Type B pancreatic cell (in vitro differentiated cells): Measurements from ENCODE around the gene MSI2. TPM values are rescaled to one million over a fixed set of nuclear protein-coding genes. Genes with fewer than 3 reads are reported as not detected.

Experiments used
- DNase-seq: peaks from one replicate; pipeline ENCODE4 v3.0.0; 2021; ENCODE audit warnings: mixed read lengths; ENCODE audit not compliant: unreplicated experiment; ENCODE audit errors: extremely low spot score
- H3K27ac Mint-ChIP-seq: 2 replicates; pipeline ENCODE4 v1.8.0; 2021; ENCODE audit warnings: mild to moderate bottlenecking, mixed read lengths
- H3K27me3 Mint-ChIP-seq: 2 replicates; pipeline ENCODE4 v1.8.0; 2021; ENCODE audit warnings: mixed read lengths
- H3K36me3 Mint-ChIP-seq: 2 replicates; pipeline ENCODE4 v1.8.0; 2021; ENCODE audit warnings: mixed read lengths
- H3K4me1 Mint-ChIP-seq: one replicate; pipeline ENCODE4 v1.8.0; 2021; ENCODE audit warnings: mixed read lengths; ENCODE audit not compliant: unreplicated experiment
- H3K4me3 Mint-ChIP-seq: 2 replicates; pipeline ENCODE4 v1.8.0; 2021; ENCODE audit warnings: mild to moderate bottlenecking, mixed read lengths
- H3K9me3 Mint-ChIP-seq: 2 replicates; pipeline ENCODE4 v1.8.0; 2021; ENCODE audit warnings: mixed read lengths
- total RNA-seq: library from RNA; stranded (reverse); gene quantifications from 2 replicates; pipeline ENCODE4 v1.2.1, GENCODE V29; 2021; ENCODE audit warnings: low replicate concordance
- TF ChIP-seq, protein P1 (sequence below): fragments of 200-600 bp; sonication (generic); conservative IDR thresholded peaks from 2 replicates; pipeline ENCODE4 v1.5.0; 2021; ENCODE audit warnings: antibody characterized with exemption, mild to moderate bottlenecking

Gene MSI2
- total RNA-seq, 1 donor from 2014 or later = 158 TPM

- no peak overlapping the region for H3K4me3 Mint-ChIP-seq
- H3K4me1 Mint-ChIP-seq = peaks cover 15% of the 10 kb centered on the region
- TF ChIP-seq, protein P1, sequence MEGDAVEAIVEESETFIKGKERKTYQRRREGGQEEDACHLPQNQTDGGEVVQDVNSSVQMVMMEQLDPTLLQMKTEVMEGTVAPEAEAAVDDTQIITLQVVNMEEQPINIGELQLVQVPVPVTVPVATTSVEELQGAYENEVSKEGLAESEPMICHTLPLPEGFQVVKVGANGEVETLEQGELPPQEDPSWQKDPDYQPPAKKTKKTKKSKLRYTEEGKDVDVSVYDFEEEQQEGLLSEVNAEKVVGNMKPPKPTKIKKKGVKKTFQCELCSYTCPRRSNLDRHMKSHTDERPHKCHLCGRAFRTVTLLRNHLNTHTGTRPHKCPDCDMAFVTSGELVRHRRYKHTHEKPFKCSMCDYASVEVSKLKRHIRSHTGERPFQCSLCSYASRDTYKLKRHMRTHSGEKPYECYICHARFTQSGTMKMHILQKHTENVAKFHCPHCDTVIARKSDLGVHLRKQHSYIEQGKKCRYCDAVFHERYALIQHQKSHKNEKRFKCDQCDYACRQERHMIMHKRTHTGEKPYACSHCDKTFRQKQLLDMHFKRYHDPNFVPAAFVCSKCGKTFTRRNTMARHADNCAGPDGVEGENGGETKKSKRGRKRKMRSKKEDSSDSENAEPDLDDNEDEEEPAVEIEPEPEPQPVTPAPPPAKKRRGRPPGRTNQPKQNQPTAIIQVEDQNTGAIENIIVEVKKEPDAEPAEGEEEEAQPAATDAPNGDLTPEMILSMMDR = no peak
- H3K9me3 Mint-ChIP-seq = peaks cover 5% of the 10 kb centered on the region
- peaks cover 2% of the 10 kb centered on the region for H3K27me3 Mint-ChIP-seq
- no peaks in the 10 kb centered on the region for H3K36me3 Mint-ChIP-seq
- no peak for DNase-seq
- H3K27ac Mint-ChIP-seq = no peak overlapping the region
These were observed 9.1 kb upstream of the MSI2 start for GRCh38 chr17:57247261-57247660.

DNA sequence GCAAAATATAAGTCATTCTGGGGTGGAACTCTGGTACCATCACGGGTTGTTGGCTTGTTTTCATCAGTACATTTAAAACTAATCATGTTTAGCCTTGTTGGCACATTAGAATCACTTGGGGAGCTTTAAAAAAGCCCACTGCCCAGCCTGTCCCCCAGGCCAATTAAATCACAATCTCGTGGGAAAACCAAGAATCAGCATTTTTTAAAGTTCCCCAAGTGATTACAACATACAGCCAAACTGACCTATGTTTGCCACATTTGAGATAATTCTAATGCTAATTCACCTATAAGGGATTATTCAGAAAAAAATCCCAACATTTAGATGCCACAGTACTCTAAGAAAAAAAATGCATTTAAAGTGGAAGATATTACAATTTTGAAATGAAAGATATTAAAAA lies 8.4 kb upstream of the MSI2 start:
- Mint-ChIP-seq H3K27me3 (peaks cover 1% of the 10 kb centered on the region), H3K36me3 (no peaks in the 10 kb centered on the region), H3K27ac (no peak overlapping the region), H3K4me3 (no peak overlapping the region), H3K4me1 (peaks cover 9% of the 10 kb centered on the region), H3K9me3 (peaks cover 5% of the 10 kb centered on the region)
- TF ChIP-seq, protein P1 = no peak
- no peak for DNase-seq

- Mint-ChIP-seq H3K4me3 (no peak overlapping the region), H3K36me3 (no peaks in the 10 kb centered on the region), H3K4me1 (peaks cover 6% of the 10 kb centered on the region), H3K27ac (no peak overlapping the region), H3K27me3 (no peaks in the 10 kb centered on the region), H3K9me3 (peaks cover 5% of the 10 kb centered on the region)
- TF ChIP-seq, protein P1 = no peak
- DNase-seq = no peak
These were observed 6.8 kb upstream of the MSI2 start for GRCh38 chr17:57249520-57249919.

GRCh38 chr17:57251211-57251787 lies 5.0 kb upstream of the MSI2 start:
- peaks cover 13% of the 10 kb centered on the region for H3K4me1 Mint-ChIP-seq
- no peak for DNase-seq
- no peaks in the 10 kb centered on the region for H3K27me3 Mint-ChIP-seq
- H3K36me3 Mint-ChIP-seq = no peaks in the 10 kb centered on the region
- no peak overlapping the region for H3K27ac Mint-ChIP-seq
- TF ChIP-seq, protein P1 = no peak
- H3K9me3 Mint-ChIP-seq = peaks cover 5% of the 10 kb centered on the region
- H3K4me3 Mint-ChIP-seq = no peak overlapping the region

GRCh38 chr17:57253362-57254065 lies 2.8 kb upstream of the MSI2 start:
- peaks cover 18% of the 10 kb centered on the region for H3K4me1 Mint-ChIP-seq
- no peaks in the 10 kb centered on the region for H3K27me3 Mint-ChIP-seq
- no peak for DNase-seq
- H3K4me3 Mint-ChIP-seq = peak overlapping the region; percentile 35
- TF ChIP-seq, protein P1 = no peak
- peak overlapping the region; percentile 11 for H3K27ac Mint-ChIP-seq
- peaks cover 5% of the 10 kb centered on the region for H3K9me3 Mint-ChIP-seq
- peaks cover 5% of the 10 kb centered on the region for H3K36me3 Mint-ChIP-seq
